Tibial nerve (tissue), 4 donors: ENCODE measurements around the gene ANKRD44. TPM values are rescaled to one million over a fixed set of nuclear protein-coding genes. Genes with fewer than 3 reads are reported as not detected.

Experiments used
- DNase-seq, 2 donors: peaks; one replicate each; pipeline ENCODE4 v3.0.0-alpha.2; 2019; ENCODE audit warnings: low spot score in 2 of 2
- H3K27ac ChIP-seq, 4 donors: fragments of 200-600 bp; sonication (generic) in 3 of 4; one replicate each; pipeline ENCODE4 v1.5.1; 2017 to 2019; ENCODE audit warnings: mild to moderate bottlenecking in 1 of 4
- H3K27me3 ChIP-seq, 2 donors: fragments of 200-600 bp; sonication (generic) in 1 of 2; one replicate each; pipeline versions ENCODE4 v1.5.1 to v1.6.0; 2017 to 2019
- H3K36me3 ChIP-seq, 3 donors: fragments of 200-600 bp; sonication (generic); one replicate each; pipeline ENCODE4 v1.5.1; 2018 to 2019
- H3K4me1 ChIP-seq, 4 donors: fragments of 200-600 bp; sonication (generic) in 3 of 4; one replicate each; pipeline ENCODE4 v1.5.1; 2017 to 2019
- H3K4me3 ChIP-seq, 4 donors: fragments of 200-600 bp; sonication (generic) in 3 of 4; one replicate each; pipeline ENCODE4 v1.5.1; 2017 to 2019; ENCODE audit warnings: mild to moderate bottlenecking in 1 of 4, moderate library complexity in 1 of 4
- H3K9me3 ChIP-seq, 4 donors: fragments of 200-600 bp; sonication (generic) in 3 of 4; one replicate each; pipeline ENCODE4 v1.5.1; 2017 to 2019
- EP300 ChIP-seq, 2 donors: sonication (generic); formaldehyde crosslinking; IDR thresholded peaks; one replicate each; pipeline ENCODE4 v1.6.1; 2017; ENCODE audit warnings: antibody characterized with exemption in 2 of 2, mild to moderate bottlenecking in 1 of 2
- POLR2A ChIP-seq, 2 donors: fragments of 450-650 bp; IDR thresholded peaks; one replicate each; pipeline ENCODE4 v1.6.1; 2017; ENCODE audit warnings: antibody characterized with exemption in 2 of 2, mild to moderate bottlenecking in 2 of 2, moderate library complexity in 2 of 2
- WGBS, 2 donors: methylation state at CpG; one replicate each; pipeline ENCODE4 v1.1.5; 2018; 5-methylcytosine and 5-hydroxymethylcytosine counted together
- total RNA-seq, 4 donors: library from RNA; depleted of rRNA; stranded (reverse); fragments of >200 nt; gene quantifications; one replicate each; pipeline ENCODE4 v1.1.0, GENCODE V29; 2016
- TF ChIP-seq, protein P1 (sequence below), 5 experiments: fragments of 200-600 bp in 3 of 5; fragments of 450-650 bp in 2 of 5; sonication (generic) in 3 of 5; IDR thresholded peaks; one replicate each; pipeline ENCODE4 v1.5.1; 2016 to 2019; ENCODE audit warnings: antibody characterized with exemption in 5 of 5, mild to moderate bottlenecking in 3 of 5, moderate library complexity in 2 of 5

Gene ANKRD44
- total RNA-seq, 4 donors from 2014 or later, result 28.5 to 48.9 (median 41.5) TPM

DNA sequence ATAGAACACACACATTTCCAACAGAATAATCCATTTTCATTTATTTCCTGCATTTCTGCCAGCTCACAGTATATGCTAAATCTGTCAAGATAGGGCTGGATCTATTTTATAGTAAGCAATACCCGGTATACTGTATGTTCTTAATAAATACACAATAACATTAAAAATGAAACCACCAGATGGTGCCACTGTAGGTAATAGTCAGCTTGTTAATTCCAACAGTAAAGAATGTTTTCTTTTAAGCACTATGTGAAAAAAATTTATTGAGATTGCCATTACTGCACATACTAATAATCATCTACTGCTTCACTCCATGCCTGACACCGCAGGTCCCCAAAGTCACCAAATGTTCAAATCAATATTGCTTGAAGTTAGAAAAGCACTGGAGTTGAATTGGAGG, 252.6 kb downstream of the ANKRD44 start:
- no peak overlapping the region for H3K4me3 ChIP-seq
- peaks cover 0 to 19% (median 3%) of the 10 kb centered on the region in 4 donors for H3K9me3 ChIP-seq
- no peak overlapping the region for H3K27ac ChIP-seq
- peaks cover 0 to 36% (median 0%) of the 10 kb centered on the region in 3 donors for H3K36me3 ChIP-seq
- no peak for DNase-seq
- no peaks in the 10 kb centered on the region for H3K4me1 ChIP-seq
- no peak for TF ChIP-seq POLR2A (IDR thresholded peaks at IDR 0.05)
- no peak for TF ChIP-seq EP300 (IDR thresholded peaks at IDR 0.05)
- TF ChIP-seq, protein P1, sequence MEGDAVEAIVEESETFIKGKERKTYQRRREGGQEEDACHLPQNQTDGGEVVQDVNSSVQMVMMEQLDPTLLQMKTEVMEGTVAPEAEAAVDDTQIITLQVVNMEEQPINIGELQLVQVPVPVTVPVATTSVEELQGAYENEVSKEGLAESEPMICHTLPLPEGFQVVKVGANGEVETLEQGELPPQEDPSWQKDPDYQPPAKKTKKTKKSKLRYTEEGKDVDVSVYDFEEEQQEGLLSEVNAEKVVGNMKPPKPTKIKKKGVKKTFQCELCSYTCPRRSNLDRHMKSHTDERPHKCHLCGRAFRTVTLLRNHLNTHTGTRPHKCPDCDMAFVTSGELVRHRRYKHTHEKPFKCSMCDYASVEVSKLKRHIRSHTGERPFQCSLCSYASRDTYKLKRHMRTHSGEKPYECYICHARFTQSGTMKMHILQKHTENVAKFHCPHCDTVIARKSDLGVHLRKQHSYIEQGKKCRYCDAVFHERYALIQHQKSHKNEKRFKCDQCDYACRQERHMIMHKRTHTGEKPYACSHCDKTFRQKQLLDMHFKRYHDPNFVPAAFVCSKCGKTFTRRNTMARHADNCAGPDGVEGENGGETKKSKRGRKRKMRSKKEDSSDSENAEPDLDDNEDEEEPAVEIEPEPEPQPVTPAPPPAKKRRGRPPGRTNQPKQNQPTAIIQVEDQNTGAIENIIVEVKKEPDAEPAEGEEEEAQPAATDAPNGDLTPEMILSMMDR (IDR thresholded peaks at IDR 0.05), result no peak
- no peaks in the 10 kb centered on the region for H3K27me3 ChIP-seq
- 77 to 78% methylated on average over 2 of the region's 2 CpGs for WGBS, 2 donors

DNA sequence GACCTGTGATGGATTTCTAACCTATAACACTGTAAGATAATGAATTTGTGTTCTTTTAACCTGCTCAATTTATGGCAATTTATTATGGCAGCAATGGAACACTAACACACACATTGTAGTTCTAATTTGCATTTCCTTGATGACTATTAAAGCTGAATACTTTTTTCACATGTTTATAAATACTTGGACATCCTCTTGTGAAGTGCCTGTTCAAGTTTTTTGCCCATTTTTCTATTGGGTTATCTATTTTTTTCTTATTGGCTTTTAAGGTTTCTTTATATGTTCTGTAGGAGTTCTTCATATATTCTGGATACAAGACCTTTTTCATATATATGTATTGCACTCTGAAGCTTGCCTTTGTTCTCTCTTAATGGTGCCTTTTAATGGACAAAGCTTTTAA, 255.5 kb downstream of the ANKRD44 start:
- no peak overlapping the region for H3K27ac ChIP-seq
- TF ChIP-seq POLR2A (IDR thresholded peaks at IDR 0.05) (no peak), EP300 (IDR thresholded peaks at IDR 0.05) (no peak)
- TF ChIP-seq, protein P1 (IDR thresholded peaks at IDR 0.05), result no peak
- no peaks in the 10 kb centered on the region for H3K4me1 ChIP-seq
- no peak for DNase-seq
- H3K4me3 ChIP-seq, result no peak overlapping the region
- H3K27me3 ChIP-seq, result no peaks in the 10 kb centered on the region
- H3K36me3 ChIP-seq, result peaks cover 0 to 18% (median 0%) of the 10 kb centered on the region in 3 donors
- peaks cover 0 to 14% (median 3%) of the 10 kb centered on the region in 4 donors for H3K9me3 ChIP-seq

DNA sequence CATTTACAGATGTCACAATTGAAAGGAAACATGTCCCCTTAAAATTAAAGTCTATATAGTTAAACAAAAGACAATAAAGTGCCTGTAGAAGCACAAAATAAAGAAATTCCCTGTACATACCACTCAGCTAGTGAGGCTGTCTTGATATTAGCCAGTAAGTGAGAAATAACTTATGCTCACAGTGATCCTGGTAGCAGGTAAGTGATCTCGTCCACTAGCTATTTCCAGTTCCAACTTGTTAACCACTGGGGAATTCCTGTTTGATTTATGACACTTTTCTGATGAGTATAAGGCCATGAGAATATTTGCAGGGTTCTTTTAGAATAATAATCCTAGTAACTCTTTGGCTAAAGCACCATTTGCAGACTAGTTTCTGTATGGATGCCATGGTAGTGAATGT, 256.1 kb downstream of the ANKRD44 start:
- Histone ChIP-seq H3K4me1 (no peaks in the 10 kb centered on the region), H3K4me3 (no peak overlapping the region), H3K27ac (no peak overlapping the region), H3K9me3 (peaks cover 0 to 14% (median 3%) of the 10 kb centered on the region in 4 donors), H3K36me3 (peaks cover 0 to 18% (median 0%) of the 10 kb centered on the region in 3 donors), H3K27me3 (no peaks in the 10 kb centered on the region)
- no peak for DNase-seq
- WGBS, 2 donors, result 87 to 93% methylated on average over 1 of the region's 1 CpG
- TF ChIP-seq POLR2A (IDR thresholded peaks at IDR 0.05), result no peak
- TF ChIP-seq EP300 (IDR thresholded peaks at IDR 0.05), result no peak
- TF ChIP-seq, protein P1 (IDR thresholded peaks at IDR 0.05), result no peak

DNA sequence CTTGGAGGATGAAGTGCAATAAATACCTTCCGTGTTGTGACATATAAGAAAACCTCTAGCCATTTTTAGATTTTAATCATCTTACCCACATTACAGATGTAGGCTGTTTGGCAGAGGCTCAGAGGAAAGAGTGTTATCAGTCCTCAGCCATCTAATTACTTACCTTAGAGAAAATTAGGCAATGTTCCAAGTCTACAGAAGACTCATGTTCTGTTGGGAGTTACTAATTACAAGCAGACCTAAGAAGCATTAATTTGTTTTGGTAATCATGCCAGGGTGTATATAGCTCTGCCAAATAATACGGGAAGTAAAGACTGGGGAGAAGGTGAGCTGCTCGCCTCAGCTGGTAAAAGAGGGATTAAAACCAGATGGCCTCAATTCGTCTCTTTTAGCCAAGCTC, 258.2 kb downstream of the ANKRD44 start:
- Histone ChIP-seq H3K4me1 (no peaks in the 10 kb centered on the region), H3K27me3 (no peaks in the 10 kb centered on the region), H3K36me3 (peaks cover 0 to 18% (median 0%) of the 10 kb centered on the region in 3 donors), H3K4me3 (no peak overlapping the region), H3K9me3 (peaks cover 0 to 14% (median 3%) of the 10 kb centered on the region in 4 donors), H3K27ac (no peak overlapping the region)
- no peak for DNase-seq
- WGBS, 2 donors, result 60 to 62% methylated on average over 4 of the region's 4 CpGs
- TF ChIP-seq POLR2A (IDR thresholded peaks at IDR 0.05), result no peak
- TF ChIP-seq, protein P1 (IDR thresholded peaks at IDR 0.05), result no peak
- TF ChIP-seq EP300 (IDR thresholded peaks at IDR 0.05), result no peak

DNA sequence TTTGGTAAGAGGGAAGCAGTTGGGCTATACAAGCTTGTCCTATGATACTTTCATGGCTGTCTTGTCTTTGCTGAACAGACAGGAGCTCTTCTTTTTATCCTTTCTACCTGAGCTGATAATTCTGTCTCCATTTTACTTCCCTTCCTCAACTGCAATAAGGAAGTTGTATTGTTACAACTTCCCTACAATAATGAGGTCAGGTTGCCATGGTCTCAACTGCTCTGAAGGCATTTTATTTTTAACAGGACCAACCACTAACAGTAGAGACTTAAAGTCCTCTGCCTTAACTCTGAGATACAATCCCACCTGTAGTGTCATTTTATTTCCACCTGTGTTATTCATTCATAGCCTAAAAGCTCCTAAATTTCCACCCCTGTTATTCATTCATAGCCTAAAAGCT, 265.5 kb downstream of the ANKRD44 start:
- TF ChIP-seq EP300 (IDR thresholded peaks at IDR 0.05), result no peak
- no peak for TF ChIP-seq POLR2A (IDR thresholded peaks at IDR 0.05)
- TF ChIP-seq, protein P1 (IDR thresholded peaks at IDR 0.05), result no peak
- Histone ChIP-seq H3K27ac (no peak overlapping the region), H3K4me3 (no peak overlapping the region), H3K9me3 (no peaks in the 10 kb centered on the region), H3K36me3 (no peaks in the 10 kb centered on the region), H3K27me3 (no peaks in the 10 kb centered on the region), H3K4me1 (no peaks in the 10 kb centered on the region)
- no peak for DNase-seq
